Activated B cell treated with CpG ODN at 0.5 μM for 24 hours (primary cell): ENCODE data around the gene KLF16. TPM values are rescaled to one million over a fixed set of nuclear protein-coding genes. Genes with fewer than 3 reads are reported as not detected.
"Not testable (repeated sequence)": the region's sequence is repeated elsewhere in the genome, so short reads cannot be mapped to it uniquely, and the experiment has no call there.

Source experiments
- ATAC-seq: fragments of 200-7000 bp; cut with Tn5 transposase; one replicate; pipeline ENCODE4 v1.10.0; 2021; ENCODE audit warnings: low read depth, mild to moderate bottlenecking, moderate library complexity
- CTCF ChIA-PET: fragments of 350-600 bp; sonication (Branson Sonifier 250); formaldehyde crosslinking; loops from one replicate; lab custom pipeline; 2021; ENCODE audit warnings: antibody characterized with exemption; lab: Charles Lee
- POLR2A ChIA-PET: fragments of 350-600 bp; sonication (Branson Sonifier 250); formaldehyde crosslinking; loops from one replicate; lab custom pipeline; 2021; ENCODE audit warnings: antibody characterized with exemption; lab: Charles Lee
- DNase-seq: peaks from one replicate; pipeline ENCODE4 v3.0.0; 2022
- H3K27ac Mint-ChIP-seq: one replicate; pipeline ENCODE4 v1.8.0; 2020; ENCODE audit warnings: mixed read lengths
- H3K27me3 Mint-ChIP-seq: one replicate; pipeline ENCODE4 v1.8.0; 2021; ENCODE audit warnings: mixed read lengths
- H3K36me3 Mint-ChIP-seq: one replicate; pipeline ENCODE4 v1.8.0; 2021; ENCODE audit warnings: low read depth, mixed read lengths
- H3K4me1 Mint-ChIP-seq: one replicate; pipeline ENCODE4 v1.8.0; 2021; ENCODE audit warnings: mixed read lengths
- H3K4me3 Mint-ChIP-seq: one replicate; pipeline ENCODE4 v1.8.0; 2020; ENCODE audit warnings: mild to moderate bottlenecking, mixed read lengths
- H3K9me3 Mint-ChIP-seq: one replicate; pipeline ENCODE4 v1.8.0; 2020; ENCODE audit warnings: mixed read lengths
- intact Hi-C: fragments of 100-400 bp; cut with micrococcal nuclease; formaldehyde crosslinking; loops from one replicate; pipeline ENCODE4 v1.15.1; 2024
- total RNA-seq: library from RNA; stranded (reverse); gene quantifications from 2 replicates; pipeline ENCODE4 v1.2.3, GENCODE V29; 2022
- TF ChIP-seq, protein P1 (sequence below): fragments of 200-600 bp; IDR thresholded peaks from one replicate; pipeline ENCODE4 v1.8.0; 2022; ENCODE audit warnings: antibody characterized with exemption, mild to moderate bottlenecking

Gene KLF16
- total RNA-seq, 1 donor from 2014 or later, result 25.2 TPM

GRCh38 chr19:1875646-1876495 is 12.5 kb upstream of the KLF16 start:
- ChIA-PET POLR2A (interaction anchor here (0.5 to 3.2 kb wide), 23 partner anchors 8 to 427 kb away, joined by 3 to 68 read pairs (median 5); partner anchors contain the start of genes ABHD17A, ADAT3, MKNK2 and SCAMP4), CTCF (interaction anchor here (0.8 to 2.8 kb wide), 5 partner anchors 11 to 212 kb away, joined by 3 to 18 read pairs (median 3); no protein-coding TSS in a partner anchor)
- H3K4me3 Mint-ChIP-seq, result peak overlapping the region; percentile 97
- TF ChIP-seq, protein P1, sequence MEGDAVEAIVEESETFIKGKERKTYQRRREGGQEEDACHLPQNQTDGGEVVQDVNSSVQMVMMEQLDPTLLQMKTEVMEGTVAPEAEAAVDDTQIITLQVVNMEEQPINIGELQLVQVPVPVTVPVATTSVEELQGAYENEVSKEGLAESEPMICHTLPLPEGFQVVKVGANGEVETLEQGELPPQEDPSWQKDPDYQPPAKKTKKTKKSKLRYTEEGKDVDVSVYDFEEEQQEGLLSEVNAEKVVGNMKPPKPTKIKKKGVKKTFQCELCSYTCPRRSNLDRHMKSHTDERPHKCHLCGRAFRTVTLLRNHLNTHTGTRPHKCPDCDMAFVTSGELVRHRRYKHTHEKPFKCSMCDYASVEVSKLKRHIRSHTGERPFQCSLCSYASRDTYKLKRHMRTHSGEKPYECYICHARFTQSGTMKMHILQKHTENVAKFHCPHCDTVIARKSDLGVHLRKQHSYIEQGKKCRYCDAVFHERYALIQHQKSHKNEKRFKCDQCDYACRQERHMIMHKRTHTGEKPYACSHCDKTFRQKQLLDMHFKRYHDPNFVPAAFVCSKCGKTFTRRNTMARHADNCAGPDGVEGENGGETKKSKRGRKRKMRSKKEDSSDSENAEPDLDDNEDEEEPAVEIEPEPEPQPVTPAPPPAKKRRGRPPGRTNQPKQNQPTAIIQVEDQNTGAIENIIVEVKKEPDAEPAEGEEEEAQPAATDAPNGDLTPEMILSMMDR, result no peak
- DNase-seq (peak; percentile 86), ATAC-seq (peak; percentile 94)
- intact Hi-C loops, result loop anchor here (1.0 kb wide), 3 partner anchors 9 to 29 kb away; partner anchors contain the start of genes ABHD17A, ADAT3 and SCAMP4
- H3K36me3 Mint-ChIP-seq, result peaks cover 23% of the 10 kb centered on the region
- no peaks in the 10 kb centered on the region for H3K27me3 Mint-ChIP-seq
- H3K9me3 Mint-ChIP-seq, result no peaks in the 10 kb centered on the region
- H3K27ac Mint-ChIP-seq, result peak overlapping the region; percentile 92
- H3K4me1 Mint-ChIP-seq, result peaks cover 34% of the 10 kb centered on the region

DNA sequence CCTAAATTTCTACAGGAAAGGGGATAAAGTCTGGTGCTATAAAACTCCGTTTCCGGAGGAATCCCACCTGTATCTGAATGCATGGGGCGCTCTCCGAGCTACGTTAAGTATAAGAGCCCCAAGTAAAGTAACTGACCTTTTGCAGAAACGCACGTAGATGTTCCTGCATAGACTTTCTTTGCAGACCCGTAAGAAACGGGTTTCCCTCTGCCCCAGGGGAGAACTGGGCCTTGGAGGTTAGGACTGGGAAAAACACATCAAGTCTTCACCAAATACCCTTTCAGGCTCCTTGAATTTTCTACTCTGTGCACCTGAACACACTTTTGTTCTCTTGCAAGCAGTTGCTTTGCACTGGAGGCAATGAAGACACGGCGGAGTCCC is 11.9 kb upstream of the KLF16 start:
- Mint-ChIP-seq H3K36me3 (peaks cover 27% of the 10 kb centered on the region), H3K4me3 (peak overlapping the region; percentile 97), H3K4me1 (peaks cover 36% of the 10 kb centered on the region), H3K27ac (peak overlapping the region; percentile 92)
- intact Hi-C loops, H3K27me3 Mint-ChIP-seq, DNase-seq, H3K9me3 Mint-ChIP-seq, ATAC-seq: not testable (repeated sequence)
- POLR2A ChIA-PET, result interaction anchor here (0.6 to 3.2 kb wide), 14 partner anchors 9 to 222 kb away, joined by 3 to 68 read pairs (median 4); partner anchors contain the start of genes ABHD17A and REXO1
- CTCF ChIA-PET, result interaction anchor here (1.0 to 2.8 kb wide), 3 partner anchors 9 to 23 kb away, joined by 3 to 18 read pairs (median 3); no protein-coding TSS in a partner anchor

DNA sequence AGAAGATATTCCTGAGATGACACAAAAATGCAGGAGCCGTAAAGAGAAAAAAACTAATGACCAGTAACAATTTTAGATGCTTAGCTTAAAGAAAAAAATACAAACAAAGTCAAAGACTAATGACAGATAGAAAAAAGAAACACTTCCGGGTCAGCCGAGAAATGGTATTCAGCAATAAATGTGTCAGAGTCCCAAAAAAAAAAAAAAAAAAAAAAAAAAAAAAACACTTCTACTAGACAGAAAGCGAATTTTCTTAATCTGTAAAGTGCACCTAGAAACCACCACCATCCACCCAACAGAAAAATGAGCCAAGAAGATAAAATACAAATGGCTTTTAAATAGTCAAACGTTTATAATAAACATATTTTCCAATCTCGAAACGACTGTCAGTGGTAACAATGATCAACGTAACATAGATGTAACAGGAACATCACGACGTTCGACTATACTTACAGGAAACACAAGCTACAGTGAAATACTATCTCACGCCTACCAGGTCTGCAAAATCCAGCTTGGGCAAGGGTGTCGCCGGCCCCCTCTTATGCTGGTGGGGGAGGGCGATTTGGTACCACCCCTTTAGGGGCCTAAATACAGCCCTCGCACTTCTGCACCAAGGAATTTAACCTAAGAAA is 11.3 kb upstream of the KLF16 start:
- DNase-seq (no peak), ATAC-seq (no peak)
- ChIA-PET CTCF (interaction anchor here (1.0 to 2.8 kb wide), 3 partner anchors 9 to 23 kb away, joined by 3 to 18 read pairs (median 3); no protein-coding TSS in a partner anchor), POLR2A (interaction anchor here (0.6 to 3.2 kb wide), 16 partner anchors 8 to 619 kb away, joined by 3 to 68 read pairs (median 3); partner anchors contain the start of genes ABHD17A and REXO1)
- H3K9me3 Mint-ChIP-seq, result no peaks in the 10 kb centered on the region
- peaks cover 36% of the 10 kb centered on the region for H3K4me1 Mint-ChIP-seq
- intact Hi-C loops, result no loop called here
- TF ChIP-seq, protein P1, result no peak
- H3K36me3 Mint-ChIP-seq, result peaks cover 24% of the 10 kb centered on the region
- peak overlapping the region; percentile 97 for H3K4me3 Mint-ChIP-seq
- H3K27ac Mint-ChIP-seq, result peak overlapping the region; percentile 92
- no peaks in the 10 kb centered on the region for H3K27me3 Mint-ChIP-seq

DNA sequence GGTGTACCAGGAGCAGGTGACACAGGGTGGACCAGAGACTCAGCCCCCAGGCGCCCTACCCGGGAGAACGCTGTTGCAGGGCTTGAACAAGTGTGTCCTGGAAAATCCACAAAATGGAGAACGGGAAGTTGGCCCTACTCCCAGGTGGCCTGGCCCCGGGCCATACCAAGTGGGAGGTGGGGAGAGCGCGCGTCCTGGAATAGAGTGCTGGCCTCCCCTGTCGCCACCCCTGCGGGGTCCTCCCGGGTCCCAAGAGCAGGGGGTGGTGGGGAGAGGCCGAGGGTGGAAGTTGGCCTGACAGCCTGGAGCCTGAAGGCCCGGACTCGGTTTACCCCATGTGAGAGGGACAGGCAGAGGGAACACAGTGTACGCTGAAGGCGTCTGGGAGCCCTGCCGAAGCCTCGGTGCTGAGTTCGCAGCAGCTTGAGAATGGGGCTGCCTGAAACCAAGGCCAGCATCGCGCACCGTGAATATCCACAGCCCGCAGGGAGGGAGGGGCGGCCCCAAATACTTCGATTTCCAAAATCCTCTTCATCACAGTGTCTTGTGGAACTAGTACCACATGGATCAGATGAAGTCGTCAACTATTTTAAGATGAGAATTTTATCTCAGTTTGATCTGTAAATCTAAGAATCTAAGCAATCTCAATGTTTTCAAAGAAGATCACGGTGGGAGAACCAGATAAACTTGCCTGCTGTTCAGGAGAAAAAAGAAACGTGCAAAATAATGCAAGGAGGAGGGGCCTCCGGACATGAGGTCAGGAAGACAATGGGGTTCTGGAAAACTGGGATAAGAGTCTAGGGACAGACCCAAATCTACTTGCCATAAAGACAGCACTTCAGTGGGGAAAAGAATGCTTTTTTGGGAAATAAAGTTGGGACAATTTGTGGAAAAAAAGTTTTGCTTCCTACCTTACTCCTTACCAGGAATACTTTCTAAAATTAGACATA is 10.4 kb upstream of the KLF16 start:
- TF ChIP-seq, protein P1, result no peak
- H3K4me1 Mint-ChIP-seq, result peaks cover 36% of the 10 kb centered on the region
- intact Hi-C loops, result no loop called here
- no peak for ATAC-seq
- peak overlapping the region; percentile 97 for H3K4me3 Mint-ChIP-seq
- no peaks in the 10 kb centered on the region for H3K27me3 Mint-ChIP-seq
- peaks cover 24% of the 10 kb centered on the region for H3K36me3 Mint-ChIP-seq
- POLR2A ChIA-PET, result interaction anchor here (0.7 to 3.2 kb wide), 3 partner anchors 9 to 620 kb away, joined by 3 to 68 read pairs (median 9); no protein-coding TSS in a partner anchor
- CTCF ChIA-PET, result interaction anchor here (2.8 kb wide), 1 partner anchor 9 kb away, joined by 18 read pairs; no protein-coding TSS in a partner anchor
- peak overlapping the region; percentile 68 for H3K27ac Mint-ChIP-seq
- H3K9me3 Mint-ChIP-seq, result no peaks in the 10 kb centered on the region
- DNase-seq, result no peak
